HAP-1 (cell line): ENCODE results near the gene NFKBIZ.

Source experiments
- DNase-seq, 2 experiments: peaks; one replicate each; pipeline ENCODE4 v3.0.0-alpha.2; 2016 to 2020; ENCODE audit warnings: low spot score in 2 of 2
- H3K27me3 ChIP-seq: fragments of 250-450 bp; sonication (Bioruptor Pico); 2 replicates; pipeline ENCODE4 v1.5.1; 2020; ENCODE audit warnings: low read depth, mild to moderate bottlenecking, moderate library complexity
- H3K36me3 ChIP-seq: fragments of 250-450 bp; sonication (Bioruptor Pico); replicated peaks from 2 replicates; pipeline ENCODE4 v1.5.1; 2020; ENCODE audit warnings: mild to moderate bottlenecking
- H3K4me1 ChIP-seq: fragments of 250-450 bp; sonication (Bioruptor Pico); 2 replicates; pipeline ENCODE4 v1.5.1; 2020; ENCODE audit warnings: mild to moderate bottlenecking
- H3K4me3 ChIP-seq: fragments of 250-450 bp; sonication (Bioruptor Pico); 2 replicates; pipeline ENCODE4 v1.5.1; 2020; ENCODE audit warnings: mild to moderate bottlenecking, moderate library complexity
- H3K9me3 ChIP-seq: fragments of 250-450 bp; sonication (Bioruptor Pico); 2 replicates; pipeline ENCODE4 v1.5.1; 2020; ENCODE audit warnings: mild to moderate bottlenecking, moderate library complexity
- in situ Hi-C: fragments of 300-500 bp; cut with MboI; formaldehyde crosslinking; loops from 3 replicates; pipeline ENCODE4 v1.14.3; 2020; ENCODE audit warnings: low sequenced_read_pairs, inconsistent platforms, mixed read lengths

NFKBIZ gene

DNA sequence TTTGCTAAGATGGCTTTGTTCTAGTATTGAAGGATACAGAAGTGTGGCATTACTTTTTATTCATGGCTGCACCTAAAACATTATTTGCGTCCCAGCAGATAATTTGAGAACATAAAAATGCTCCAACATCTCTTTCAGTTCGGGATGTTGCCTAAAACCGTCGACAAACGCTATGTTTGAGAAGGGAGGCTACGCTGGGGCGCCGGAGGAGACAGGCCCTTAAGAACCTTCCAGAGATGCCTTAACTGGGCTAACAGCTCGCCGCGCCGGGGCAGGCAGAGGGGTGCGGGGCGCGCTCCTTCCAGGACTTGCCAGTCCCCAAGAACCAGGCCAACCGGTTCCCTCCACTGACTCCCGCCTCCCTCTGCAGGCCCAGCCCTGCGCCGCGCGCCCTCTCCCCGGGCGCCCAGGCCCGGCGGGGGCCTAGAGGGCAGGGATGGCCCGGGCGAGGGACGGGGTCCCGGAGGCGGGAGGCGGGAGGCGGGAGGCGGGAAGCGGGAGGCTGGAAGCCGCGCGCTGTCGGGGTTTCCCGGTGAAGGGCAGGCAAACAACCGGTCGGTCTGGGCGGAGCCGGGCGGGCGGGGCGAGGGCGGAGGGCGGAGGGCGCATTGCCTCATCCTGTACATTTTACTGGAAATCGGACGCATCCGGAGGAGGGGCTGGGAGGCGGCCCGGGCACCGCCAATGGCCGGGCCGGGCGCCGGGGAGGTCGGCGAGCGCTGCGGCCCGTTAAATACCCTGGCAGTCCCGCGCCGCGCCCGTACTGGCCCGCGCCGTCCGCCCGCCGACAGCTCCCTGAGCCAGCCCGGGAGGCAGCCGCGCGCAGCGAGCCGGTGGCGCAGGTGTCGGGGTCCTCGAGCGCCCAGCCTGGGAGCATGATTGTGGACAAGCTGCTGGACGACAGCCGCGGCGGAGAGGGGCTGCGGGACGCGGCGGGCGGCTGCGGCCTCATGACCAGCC is at the start of gene NFKBIZ:
Gene NFKBIZ, plus strand, starts transcription at position 761 of the 960 bp plus-strand sequence. Its CDS starts 115 bp downstream, at position 876.
- Histone ChIP-seq H3K27me3 (no peaks in the 10 kb centered on the region), H3K4me1 (peaks cover 11% of the 10 kb centered on the region), H3K9me3 (no peaks in the 10 kb centered on the region), H3K4me3 (peak within 1 kb of the TSS; percentile 69), H3K36me3 (peaks cover 15% of the 10 kb centered on the region)
- in situ Hi-C loops: no loop called here
- peak; percentile 82 to 96 for DNase-seq

- H3K36me3 ChIP-seq: peaks cover 38% of the 10 kb centered on the region
- DNase-seq: no peak
- H3K4me1 ChIP-seq: no peaks in the 10 kb centered on the region
- in situ Hi-C loops: loop anchor here (10.0 kb wide), 1 partner anchor 734 kb away; no protein-coding TSS in a partner anchor
- H3K27me3 ChIP-seq: no peaks in the 10 kb centered on the region
- H3K9me3 ChIP-seq: no peaks in the 10 kb centered on the region
- no peak overlapping the region for H3K4me3 ChIP-seq
These were observed 48.1 kb upstream of the NFKBIZ start for GRCh38 chr3:101801174-101801573.

DNA sequence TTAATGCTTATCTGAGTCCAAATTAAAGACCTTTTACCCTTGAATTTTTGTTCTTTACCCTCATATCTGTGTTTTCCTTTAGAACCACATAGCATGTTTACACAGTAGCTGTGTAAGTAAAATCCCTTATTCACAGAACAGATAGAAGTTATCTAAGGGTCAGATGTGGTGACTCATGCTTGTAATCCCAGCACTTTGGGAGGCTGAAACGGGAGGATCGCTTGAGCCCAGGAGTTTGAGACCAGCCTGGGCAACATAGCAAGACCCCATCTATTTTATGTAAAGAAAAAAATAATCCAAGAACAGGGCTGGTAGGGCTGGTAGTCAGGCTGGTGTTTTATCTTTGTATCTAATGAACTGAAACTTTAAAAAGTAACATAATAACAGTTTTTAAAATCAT is 47.1 kb upstream of the NFKBIZ start:
- Histone ChIP-seq H3K36me3 (peaks cover 31% of the 10 kb centered on the region), H3K9me3 (no peaks in the 10 kb centered on the region), H3K27me3 (no peaks in the 10 kb centered on the region), H3K4me3 (no peak overlapping the region), H3K4me1 (no peaks in the 10 kb centered on the region)
- DNase-seq: no peak
- in situ Hi-C loops: loop anchor here (10.0 kb wide), 1 partner anchor 733 kb away; no protein-coding TSS in a partner anchor

DNA sequence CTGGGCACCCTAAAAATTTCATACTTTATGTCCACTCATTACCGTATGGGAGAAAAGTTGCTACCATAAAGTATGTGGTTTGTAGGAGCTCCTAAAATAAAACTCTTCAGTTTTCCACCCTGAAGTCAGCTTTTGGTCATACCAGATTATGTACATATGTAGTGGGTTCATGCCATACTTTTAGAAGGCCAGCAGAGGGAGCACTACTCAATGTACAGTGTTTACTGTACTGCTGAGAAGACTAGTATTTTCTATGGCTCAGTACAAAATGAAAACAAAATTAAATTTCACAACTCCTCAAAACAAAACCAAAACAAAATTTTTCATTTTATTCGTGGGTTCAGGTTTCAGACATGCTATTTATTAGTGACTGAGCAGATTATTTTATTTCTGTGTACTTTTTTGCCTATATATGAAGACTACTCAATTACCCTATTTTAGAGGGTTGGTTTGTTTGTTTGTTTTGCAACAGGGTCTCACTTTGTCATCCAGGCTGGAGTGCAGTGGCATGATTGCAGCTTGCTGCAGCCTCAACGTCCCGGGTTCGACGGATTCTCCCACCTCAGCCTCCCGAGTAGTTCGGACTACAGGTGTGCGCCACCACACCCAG is 46.0 kb upstream of the NFKBIZ start:
- Histone ChIP-seq H3K27me3 (no peaks in the 10 kb centered on the region), H3K4me1 (no peaks in the 10 kb centered on the region), H3K4me3 (no peak overlapping the region), H3K9me3 (no peaks in the 10 kb centered on the region), H3K36me3 (peaks cover 30% of the 10 kb centered on the region)
- DNase-seq: peak; percentile 69 to 70
- in situ Hi-C loops: loop anchor here (10.0 kb wide), 1 partner anchor 732 kb away; no protein-coding TSS in a partner anchor

DNA sequence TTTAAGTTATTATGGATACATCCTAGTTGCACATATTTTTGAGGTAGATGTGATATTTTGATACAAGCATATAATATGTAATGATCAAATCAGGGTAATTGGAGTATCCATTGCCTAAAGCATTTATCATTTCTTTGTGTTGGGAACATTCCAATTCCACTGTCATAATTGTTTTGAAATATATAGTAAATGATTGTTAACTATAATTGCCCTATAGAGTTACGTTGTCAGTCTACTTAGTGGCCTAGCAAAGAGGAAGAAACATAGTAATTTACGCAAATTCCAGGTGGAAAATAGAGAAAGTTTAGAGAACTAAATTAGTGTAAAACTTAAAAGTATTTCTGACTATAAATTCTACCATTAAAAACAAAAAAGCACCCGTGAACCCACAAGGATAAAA is 45.4 kb upstream of the NFKBIZ start:
- no peaks in the 10 kb centered on the region for H3K27me3 ChIP-seq
- in situ Hi-C loops: loop anchor here (10.0 kb wide), 1 partner anchor 731 kb away; no protein-coding TSS in a partner anchor
- H3K4me3 ChIP-seq: no peak overlapping the region
- H3K36me3 ChIP-seq: peaks cover 27% of the 10 kb centered on the region
- no peaks in the 10 kb centered on the region for H3K9me3 ChIP-seq
- no peaks in the 10 kb centered on the region for H3K4me1 ChIP-seq
- no peak for DNase-seq

- Histone ChIP-seq H3K4me3 (no peak overlapping the region), H3K36me3 (peaks cover 20% of the 10 kb centered on the region), H3K27me3 (no peaks in the 10 kb centered on the region), H3K9me3 (no peaks in the 10 kb centered on the region), H3K4me1 (no peaks in the 10 kb centered on the region)
- DNase-seq: no peak
- in situ Hi-C loops: loop anchor here (10.0 kb wide), 1 partner anchor 728 kb away; no protein-coding TSS in a partner anchor
These were observed 42.8 kb upstream of the NFKBIZ start for GRCh38 chr3:101806491-101806890.

DNA sequence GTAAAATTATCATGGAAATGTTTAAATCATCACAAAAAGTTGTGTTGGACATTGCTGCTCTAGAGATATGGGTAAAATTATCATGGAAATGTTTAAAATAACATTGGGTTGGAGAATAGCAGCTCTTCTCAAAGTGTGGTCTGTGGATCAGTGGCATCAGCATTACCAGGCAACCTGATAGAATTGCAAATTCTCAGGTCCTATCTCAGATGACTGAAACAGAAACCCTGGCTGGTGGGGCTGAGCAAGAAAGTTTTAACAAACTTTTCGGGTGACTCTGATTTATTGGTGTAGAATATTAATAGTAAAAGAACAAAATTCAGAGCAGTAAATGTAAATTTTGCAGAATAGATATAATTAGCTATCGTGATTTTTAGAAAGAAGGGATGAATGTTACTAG is 41.4 kb upstream of the NFKBIZ start:
- Histone ChIP-seq H3K36me3 (peaks cover 12% of the 10 kb centered on the region), H3K27me3 (no peaks in the 10 kb centered on the region), H3K4me3 (no peak overlapping the region), H3K4me1 (no peaks in the 10 kb centered on the region), H3K9me3 (no peaks in the 10 kb centered on the region)
- in situ Hi-C loops: loop anchor here (10.0 kb wide), 1 partner anchor 727 kb away; no protein-coding TSS in a partner anchor
- no peak for DNase-seq

GRCh38 chr3:101809178-101810021 is 39.9 kb upstream of the NFKBIZ start:
- no peak overlapping the region for H3K4me3 ChIP-seq
- peak; percentile 41 to 64 for DNase-seq
- no peaks in the 10 kb centered on the region for H3K9me3 ChIP-seq
- H3K4me1 ChIP-seq: no peaks in the 10 kb centered on the region
- in situ Hi-C loops: loop anchor here (10.0 kb wide), 1 partner anchor 725 kb away; no protein-coding TSS in a partner anchor
- no peaks in the 10 kb centered on the region for H3K27me3 ChIP-seq
- H3K36me3 ChIP-seq: peaks cover under 1% of the 10 kb centered on the region

DNA sequence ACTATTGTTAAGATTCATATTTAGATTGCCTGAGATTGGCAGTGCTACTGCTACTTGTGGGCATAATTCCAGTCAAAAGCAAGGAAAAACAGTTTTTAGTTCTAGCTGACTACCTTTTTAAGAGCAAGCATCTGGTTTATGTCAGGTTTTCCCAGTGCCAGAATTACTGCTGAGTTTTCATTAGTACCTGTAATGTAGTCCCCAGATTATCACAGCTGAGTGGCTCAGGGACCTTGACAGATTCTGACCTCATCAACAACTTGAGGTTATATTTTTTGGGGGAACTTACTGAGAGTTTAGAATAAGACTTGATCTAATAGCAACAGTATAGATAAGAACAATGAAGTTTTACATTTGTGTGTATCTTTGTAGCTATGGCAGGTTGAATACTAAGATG is 39.3 kb upstream of the NFKBIZ start:
- no peaks in the 10 kb centered on the region for H3K4me1 ChIP-seq
- DNase-seq: no peak
- in situ Hi-C loops: no loop called here

DNA sequence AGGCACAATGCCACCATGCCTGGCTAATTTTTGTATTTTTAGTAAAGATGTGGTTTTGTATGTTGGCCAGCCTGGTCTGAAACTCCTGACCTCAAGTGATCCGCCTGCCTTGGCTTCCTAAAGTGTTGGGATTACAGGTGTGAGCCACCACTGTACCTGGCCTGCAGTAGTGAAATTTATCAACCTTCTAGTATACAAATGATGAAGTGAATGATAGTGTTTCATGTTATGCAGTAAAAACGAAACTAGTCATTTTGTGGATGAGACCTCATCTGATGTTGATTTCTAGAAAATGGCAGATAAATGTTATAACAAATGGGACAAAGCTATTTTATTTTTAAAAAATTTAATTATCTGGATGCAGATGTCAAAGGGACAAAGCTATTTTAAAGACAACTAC is 37.4 kb upstream of the NFKBIZ start:
- in situ Hi-C loops: no loop called here
- no peak for DNase-seq
- H3K27me3 ChIP-seq: no peaks in the 10 kb centered on the region
- H3K4me3 ChIP-seq: no peak overlapping the region
- H3K4me1 ChIP-seq: no peaks in the 10 kb centered on the region
- H3K9me3 ChIP-seq: no peaks in the 10 kb centered on the region
- peaks cover 2% of the 10 kb centered on the region for H3K36me3 ChIP-seq

More for the DNA sequence above, 39.3 kb upstream of the NFKBIZ start:
- Histone ChIP-seq H3K4me3 (no peak overlapping the region), H3K36me3 (no peaks in the 10 kb centered on the region; the same call in 1 of the 2 replicates), H3K27me3 (no peaks in the 10 kb centered on the region), H3K9me3 (no peaks in the 10 kb centered on the region)

DNA sequence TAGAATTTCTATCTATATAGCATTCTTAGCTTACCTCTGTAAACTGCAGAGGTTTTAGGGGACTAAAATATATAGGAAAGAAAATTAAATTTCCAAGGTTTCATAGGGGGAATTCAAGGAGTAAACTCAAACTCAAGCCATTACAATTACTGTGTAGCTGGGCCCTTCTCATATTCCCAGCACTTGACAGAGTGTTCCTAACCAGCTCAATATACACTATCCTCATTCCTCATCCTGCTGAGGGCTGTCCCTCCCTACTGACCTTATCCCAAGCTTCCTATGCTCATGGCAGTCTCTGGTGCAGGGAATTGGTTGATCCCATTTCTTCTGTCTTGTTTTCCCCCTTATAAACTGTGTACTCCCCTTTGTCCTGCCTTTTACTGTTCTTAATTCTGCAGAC is 36.4 kb upstream of the NFKBIZ start:
- peaks cover 6% of the 10 kb centered on the region for H3K36me3 ChIP-seq
- in situ Hi-C loops: no loop called here
- H3K4me3 ChIP-seq: no peak overlapping the region
- H3K9me3 ChIP-seq: no peaks in the 10 kb centered on the region
- no peaks in the 10 kb centered on the region for H3K27me3 ChIP-seq
- no peak for DNase-seq
- H3K4me1 ChIP-seq: no peaks in the 10 kb centered on the region

- Histone ChIP-seq H3K9me3 (no peaks in the 10 kb centered on the region), H3K27me3 (no peaks in the 10 kb centered on the region), H3K36me3 (peaks cover 6% of the 10 kb centered on the region), H3K4me3 (no peak overlapping the region), H3K4me1 (no peaks in the 10 kb centered on the region)
- in situ Hi-C loops: no loop called here
- DNase-seq: peak in 1 of 2 experiments; percentile 18
These were observed 35.4 kb upstream of the NFKBIZ start for GRCh38 chr3:101813817-101814440.

DNA sequence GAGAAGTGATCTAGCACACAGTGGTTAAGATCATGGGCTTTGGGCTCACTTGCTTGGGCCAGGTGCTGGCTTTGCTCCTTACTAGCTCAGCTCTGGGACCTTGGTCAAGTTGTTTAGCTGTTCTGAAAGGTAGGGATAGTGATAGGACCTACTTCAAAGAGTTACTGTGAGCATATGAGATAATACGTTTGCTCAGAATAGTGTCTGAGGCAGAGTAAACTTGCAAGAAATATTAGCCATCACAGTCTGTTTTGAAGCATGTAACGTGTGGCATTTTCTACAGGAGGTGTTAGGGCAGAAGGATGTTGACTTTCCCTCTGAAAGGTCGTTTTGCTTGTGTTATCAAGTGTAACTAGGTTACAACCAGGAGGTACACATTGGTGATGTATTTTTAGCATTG is 34.5 kb upstream of the NFKBIZ start:
- no peaks in the 10 kb centered on the region for H3K9me3 ChIP-seq
- H3K4me1 ChIP-seq: no peaks in the 10 kb centered on the region
- no peak overlapping the region for H3K4me3 ChIP-seq
- no peaks in the 10 kb centered on the region for H3K27me3 ChIP-seq
- DNase-seq: no peak
- H3K36me3 ChIP-seq: peaks cover 6% of the 10 kb centered on the region
- in situ Hi-C loops: no loop called here
